Astrocyte of the cerebellum (primary cell): ENCODE data around the gene LMNTD2.

Source experiments
- DNase-seq: peaks from one replicate; pipeline ENCODE4 v3.0.0-alpha.2; 2011; ENCODE audit warnings: low read depth
- H3K4me3 ChIP-seq: 2 replicates; pipeline ENCODE4 v1.5.1; 2011; ENCODE audit warnings: mild to moderate bottlenecking, low read depth, low read length, moderate library complexity
- in situ Hi-C: cut with HindIII; loops from 2 replicates; pipeline ENCODE4 v1.10.0; 2017; ENCODE audit warnings: low sequenced_read_pairs
- TF ChIP-seq, protein P1 (sequence below): IDR thresholded peaks from 2 replicates; pipeline ENCODE4 v1.5.1; 2012; ENCODE audit warnings: low read length, low read depth, moderate library complexity, mild to moderate bottlenecking; ENCODE audit errors: missing control alignments

LMNTD2 gene, protein sequence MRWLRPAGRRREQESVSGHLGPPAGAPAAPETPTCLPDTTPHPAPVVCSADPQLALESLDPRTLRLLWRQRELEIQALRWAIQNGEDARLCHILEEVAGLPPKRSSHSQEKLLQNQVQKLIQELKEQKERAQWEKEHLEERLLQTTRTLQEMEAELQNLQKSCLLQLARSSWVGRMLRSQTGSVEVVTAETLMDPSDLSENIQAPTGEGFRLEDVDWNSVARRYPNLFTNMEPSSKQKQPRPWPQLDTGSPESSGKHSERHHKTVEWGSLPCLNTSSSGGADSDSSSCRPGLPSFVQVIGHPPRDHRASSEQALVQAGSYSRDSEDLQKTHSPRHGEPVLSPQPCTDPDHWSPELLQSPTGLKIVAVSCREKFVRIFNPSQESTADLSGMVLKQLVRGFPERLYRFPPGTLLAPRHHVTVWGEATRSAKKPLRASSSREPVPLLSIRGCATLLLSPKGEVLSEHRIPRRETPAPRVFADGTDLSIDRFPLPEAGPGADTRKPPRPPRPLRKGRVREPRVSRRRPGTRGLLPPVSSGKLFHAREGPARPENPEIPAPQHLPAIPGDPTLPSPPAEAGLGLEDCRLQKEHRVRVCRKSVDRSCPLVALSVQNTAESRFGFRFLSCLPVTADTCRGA

DNA sequence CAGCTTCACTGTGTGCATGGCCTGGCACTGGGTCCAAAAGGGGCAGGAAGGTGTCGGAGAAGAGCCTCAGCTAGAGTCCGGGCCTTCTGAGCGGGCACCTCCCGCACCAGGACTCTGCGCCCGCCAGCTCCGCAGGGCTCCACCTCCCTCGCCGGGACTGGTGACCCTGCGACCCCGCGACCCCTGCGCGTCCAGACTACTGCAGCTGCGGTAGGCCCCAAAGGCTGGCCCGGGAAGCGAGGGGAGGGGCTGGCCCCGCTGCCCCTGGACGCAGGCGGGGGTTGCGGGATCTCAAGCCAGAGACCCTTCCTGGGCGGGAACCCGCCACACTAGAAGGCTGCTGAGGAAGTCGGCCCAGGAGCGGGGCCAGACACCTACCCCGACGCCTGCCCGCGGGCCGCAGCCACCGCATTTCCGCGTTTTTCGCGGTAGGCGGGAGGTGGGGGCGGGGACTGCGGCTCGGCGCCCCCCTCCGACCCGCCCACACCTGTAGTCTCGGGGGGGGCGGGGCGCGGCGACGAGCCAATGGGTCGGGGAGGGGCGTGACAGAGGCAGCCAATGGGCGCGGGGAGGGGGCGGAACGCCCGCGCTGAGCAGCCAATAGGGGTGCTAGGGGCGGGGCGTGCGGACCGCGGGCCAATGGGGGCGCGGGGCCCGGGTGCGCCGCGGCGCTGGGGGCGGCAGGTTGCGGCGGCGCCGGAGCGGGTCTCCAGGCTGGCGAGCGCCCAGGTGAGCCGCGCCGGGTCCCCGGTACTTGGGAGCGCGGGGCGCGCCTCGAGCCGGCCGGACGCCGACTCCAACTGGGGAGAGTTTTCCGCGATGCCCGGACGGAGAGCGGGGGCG, at the start of gene LMNTD2, which contains the start of gene RASSF7:
TSS of gene LMNTD2 (minus strand) at position 434 of the 843 bp plus-strand sequence. CDS start at position 412, 22 bp downstream.
TSS of gene RASSF7 (plus strand) at position 666 of the 843 bp plus-strand sequence. CDS start 799 bp downstream, outside the sequence.
- in situ Hi-C loops, result no loop called here
- DNase-seq, result peak; percentile 46
- peak within 1 kb of the TSS; percentile 52 for H3K4me3 ChIP-seq
- TF ChIP-seq, protein P1, sequence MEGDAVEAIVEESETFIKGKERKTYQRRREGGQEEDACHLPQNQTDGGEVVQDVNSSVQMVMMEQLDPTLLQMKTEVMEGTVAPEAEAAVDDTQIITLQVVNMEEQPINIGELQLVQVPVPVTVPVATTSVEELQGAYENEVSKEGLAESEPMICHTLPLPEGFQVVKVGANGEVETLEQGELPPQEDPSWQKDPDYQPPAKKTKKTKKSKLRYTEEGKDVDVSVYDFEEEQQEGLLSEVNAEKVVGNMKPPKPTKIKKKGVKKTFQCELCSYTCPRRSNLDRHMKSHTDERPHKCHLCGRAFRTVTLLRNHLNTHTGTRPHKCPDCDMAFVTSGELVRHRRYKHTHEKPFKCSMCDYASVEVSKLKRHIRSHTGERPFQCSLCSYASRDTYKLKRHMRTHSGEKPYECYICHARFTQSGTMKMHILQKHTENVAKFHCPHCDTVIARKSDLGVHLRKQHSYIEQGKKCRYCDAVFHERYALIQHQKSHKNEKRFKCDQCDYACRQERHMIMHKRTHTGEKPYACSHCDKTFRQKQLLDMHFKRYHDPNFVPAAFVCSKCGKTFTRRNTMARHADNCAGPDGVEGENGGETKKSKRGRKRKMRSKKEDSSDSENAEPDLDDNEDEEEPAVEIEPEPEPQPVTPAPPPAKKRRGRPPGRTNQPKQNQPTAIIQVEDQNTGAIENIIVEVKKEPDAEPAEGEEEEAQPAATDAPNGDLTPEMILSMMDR, result no peak

DNA sequence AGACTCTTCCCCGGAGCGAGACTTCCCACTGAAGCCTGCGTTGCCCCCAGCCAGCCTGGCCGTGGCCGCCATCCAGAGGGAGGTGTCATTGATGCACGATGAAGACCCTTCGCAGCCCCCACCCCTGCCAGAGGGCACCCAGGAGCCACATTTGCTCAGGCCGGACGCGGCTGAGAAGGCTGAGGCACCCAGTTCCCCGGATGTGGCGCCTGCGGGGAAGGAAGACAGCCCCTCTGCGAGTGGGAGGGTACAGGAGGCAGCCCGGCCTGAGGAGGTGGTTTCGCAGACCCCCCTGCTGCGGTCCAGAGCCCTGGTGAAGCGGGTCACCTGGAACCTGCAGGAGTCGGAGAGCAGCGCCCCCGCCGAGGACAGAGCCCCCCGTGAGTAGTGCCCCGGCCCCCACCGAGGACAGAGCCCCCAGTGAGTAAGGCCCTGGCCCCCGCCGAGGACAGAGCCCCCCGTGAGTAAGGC, 48.8 kb upstream of the LMNTD2 start:
- in situ Hi-C loops, result no loop called here
- DNase-seq, result no peak
- no peak overlapping the region for H3K4me3 ChIP-seq
- TF ChIP-seq, protein P1, result no peak

DNA sequence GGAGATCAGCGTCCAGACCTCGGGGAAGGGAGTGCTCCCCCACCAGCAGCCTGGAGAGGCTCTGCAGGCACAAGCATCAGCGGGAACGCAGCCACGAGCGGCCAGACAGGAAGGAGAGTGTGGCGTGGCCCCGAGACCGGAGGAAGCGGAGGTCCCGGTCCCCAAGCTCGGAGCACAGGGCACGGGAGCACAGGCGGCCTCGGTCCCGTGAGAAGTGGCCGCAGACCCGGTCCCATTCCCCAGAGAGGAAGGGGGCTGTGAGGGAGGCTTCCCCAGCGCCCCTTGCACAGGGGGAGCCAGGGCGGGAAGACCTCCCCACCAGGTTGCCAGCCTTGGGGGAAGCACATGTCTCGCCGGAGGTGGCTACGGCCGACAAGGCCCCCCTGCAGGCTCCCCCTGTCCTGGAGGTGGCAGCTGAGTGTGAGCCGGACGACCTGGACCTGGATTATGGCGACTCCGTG, 48.3 kb upstream of the LMNTD2 start:
- H3K4me3 ChIP-seq, result no peak overlapping the region
- TF ChIP-seq, protein P1, result no peak
- in situ Hi-C loops, result no loop called here
- DNase-seq, result no peak

DNA sequence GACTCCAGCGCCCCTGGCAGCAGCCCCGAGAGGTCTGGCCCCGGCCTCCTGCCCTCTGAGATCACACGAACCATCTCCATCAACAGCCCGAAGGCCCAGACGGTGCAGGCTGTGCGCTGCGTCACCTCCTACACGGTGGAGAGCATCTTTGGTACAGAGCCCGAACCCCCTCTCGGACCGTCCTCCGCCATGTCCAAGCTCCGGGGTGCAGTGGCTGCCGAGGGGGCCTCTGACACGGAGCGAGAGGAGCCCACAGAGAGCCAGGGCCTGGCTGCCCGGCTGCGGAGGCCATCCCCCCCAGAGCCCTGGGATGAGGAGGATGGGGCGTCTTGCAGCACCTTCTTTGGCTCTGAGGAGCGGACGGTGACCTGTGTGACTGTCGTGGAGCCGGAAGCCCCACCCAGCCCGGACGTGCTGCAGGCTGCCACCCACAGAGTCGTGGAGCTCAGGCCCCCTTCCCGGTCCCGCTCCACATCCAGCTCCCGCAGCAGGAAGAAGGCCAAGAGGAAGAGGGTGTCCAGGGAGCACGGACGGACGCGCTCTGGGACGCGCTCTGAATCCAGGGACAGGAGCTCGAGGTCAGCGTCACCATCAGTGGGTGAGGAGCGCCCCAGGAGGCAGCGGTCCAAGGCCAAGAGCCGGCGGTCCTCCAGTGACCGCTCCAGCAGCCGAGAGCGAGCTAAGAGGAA, 47.6 kb upstream of the LMNTD2 start:
- DNase-seq, result no peak
- TF ChIP-seq, protein P1, result no peak
- H3K4me3 ChIP-seq, result no peak overlapping the region
- in situ Hi-C loops, result no loop called here

DNA sequence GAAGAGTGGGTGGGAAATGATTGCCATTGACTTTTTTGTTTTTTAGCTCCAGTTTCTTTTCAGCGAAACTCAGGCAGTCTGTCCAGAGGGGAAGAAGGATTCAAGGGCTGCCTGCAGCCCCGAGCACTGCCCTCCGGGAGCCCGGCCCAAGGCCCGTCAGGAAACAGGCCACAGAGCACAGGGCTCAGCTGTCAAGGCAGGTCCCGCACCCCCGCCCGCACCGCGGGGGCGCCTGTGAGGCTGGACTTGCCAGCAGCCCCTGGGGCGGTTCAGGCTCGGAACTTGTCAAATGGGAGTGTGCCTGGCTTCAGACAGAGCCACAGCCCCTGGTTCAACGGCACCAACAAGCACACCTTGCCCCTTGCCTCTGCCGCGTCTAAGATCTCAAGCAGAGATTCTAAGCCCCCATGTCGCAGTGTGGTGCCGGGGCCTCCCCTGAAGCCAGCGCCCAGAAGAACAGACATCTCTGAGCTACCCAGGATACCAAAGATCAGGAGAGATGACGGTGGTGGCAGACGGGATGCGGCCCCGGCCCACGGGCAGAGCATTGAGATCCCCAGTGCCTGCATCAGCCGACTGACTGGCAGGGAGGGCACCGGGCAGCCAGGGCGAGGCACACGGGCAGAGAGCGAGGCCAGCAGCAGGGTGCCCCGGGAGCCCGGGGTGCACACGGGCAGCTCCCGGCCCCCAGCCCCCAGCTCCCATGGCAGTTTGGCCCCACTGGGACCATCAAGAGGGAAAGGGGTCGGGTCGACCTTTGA, 46.7 kb upstream of the LMNTD2 start:
- TF ChIP-seq, protein P1, result no peak
- no peak for DNase-seq
- in situ Hi-C loops, result no loop called here
- H3K4me3 ChIP-seq, result no peak overlapping the region
